HepG2 (cell line): ENCODE results near the gene SLCO3A1. TPM values are rescaled to one million over a fixed set of nuclear protein-coding genes. Genes with fewer than 3 reads are reported as not detected.

Experiments used
- ATAC-seq: fragments of 200-7000 bp; cut with Tn5 transposase; 3 replicates; pipeline ENCODE4 v1.9.1; 2020; ENCODE audit warnings: mild to moderate bottlenecking, moderate library complexity
- BruUV-seq: library from RNA; stranded (reverse); fragments of 400-500 nt; replicated peaks from 2 replicates; lab custom pipeline; 2021; lab: Mats Ljungman, UMichigan
- CTCF ChIA-PET: fragments of 300-600 bp; formaldehyde crosslinking; extraction: SDS; loops from one replicate; lab custom pipeline; 2021; ENCODE audit warnings: low total read pairs, inconsistent platforms, low intra/inter-chr PET ratio; lab: Yijun Ruan, JAX
- POLR2A ChIA-PET: fragments of 350-600 bp; sonication (Branson Sonifier 250); formaldehyde crosslinking; loops from one replicate; lab custom pipeline; 2020; ENCODE audit warnings: antibody characterized with exemption, inconsistent platforms; lab: Yijun Ruan, JAX
- DNase-seq: peaks from one replicate; pipeline ENCODE4 v3.0.0-alpha.2; 2015; ENCODE audit warnings: low spot score
- FAIRE-seq: peaks from 3 replicates; lab custom pipeline; 2011; peaks lifted over from hg19 to GRCh38; lab: Jason Lieb, UNC
- H2AFZ ChIP-seq: one replicate; pipeline ENCODE4 v1.6.1; 2011; ENCODE audit warnings: low read length, inconsistent platforms
- H3K27ac ChIP-seq: fragments of 300-600 bp; 3 replicates; pipeline ENCODE4 v1.8.0; 2011; ENCODE audit warnings: mixed run types, mild to moderate bottlenecking, mixed read lengths, low read length, inconsistent platforms; ENCODE audit not compliant: insufficient read depth; ENCODE audit errors: extremely low read length
- H3K27me3 ChIP-seq, 2 experiments: fragments of 200-600 bp in 1 of 2; 2 replicates in 1 of 2; 3 replicates in 1 of 2; pipeline versions ENCODE4 v1.6.0 to v1.8.0; 2011; ENCODE audit warnings: low read length in 2 of 2, mild to moderate bottlenecking in 2 of 2, moderate library complexity in 2 of 2, inconsistent platforms in 1 of 2; ENCODE audit not compliant: insufficient read depth in 2 of 2, control insufficient read depth in 1 of 2
- H3K36me3 ChIP-seq, 2 experiments: fragments of 200-600 bp in 1 of 2; replicated peaks in 1 of 2; 2 replicates in 1 of 2; 3 replicates in 1 of 2; pipeline versions ENCODE4 v1.5.1 to v1.8.0; 2011; ENCODE audit warnings: low read length in 2 of 2, inconsistent platforms in 1 of 2; ENCODE audit not compliant: insufficient read depth in 2 of 2, control insufficient read depth in 1 of 2
- H3K4me1 ChIP-seq: 2 replicates; pipeline ENCODE4 v1.5.1; 2012; ENCODE audit warnings: low read length, inconsistent platforms; ENCODE audit not compliant: insufficient read depth
- H3K4me2 ChIP-seq: 2 replicates; pipeline ENCODE4 v1.6.0; 2011; ENCODE audit warnings: low read depth, low read length, inconsistent platforms
- H3K4me3 ChIP-seq, 3 experiments: fragments of 200-600 bp in 1 of 3; sonication (generic), shearing (Covaris generic) in 1 of 3; replicated peaks in 1 of 3; 2 replicates each; pipeline ENCODE4 v1.5.1; 2011 to 2016; ENCODE audit warnings: low read length in 3 of 3, inconsistent platforms in 2 of 3, low read depth in 2 of 3, mild to moderate bottlenecking in 2 of 3, control low read depth in 1 of 3, mixed read lengths in 1 of 3; ENCODE audit not compliant: insufficient read depth in 1 of 3
- H3K79me2 ChIP-seq: one replicate; pipeline ENCODE4 v1.6.1; 2011; ENCODE audit warnings: low read length, inconsistent platforms; ENCODE audit not compliant: insufficient read depth
- H3K9ac ChIP-seq: 2 replicates; pipeline ENCODE4 v1.6.0; 2011; ENCODE audit warnings: mild to moderate bottlenecking, low read depth, low read length, inconsistent platforms; ENCODE audit not compliant: insufficient read depth
- H3K9me3 ChIP-seq: 2 replicates; pipeline ENCODE4 v1.5.1; 2012; ENCODE audit warnings: mild to moderate bottlenecking, low read length
- H4K20me1 ChIP-seq: 2 replicates; pipeline ENCODE4 v1.6.0; 2011; ENCODE audit warnings: inconsistent platforms, mild to moderate bottlenecking, low read length, moderate library complexity; ENCODE audit not compliant: insufficient read depth
- FOXK2 ChIP-seq: fragments of 450-650 bp; IDR thresholded peaks from 2 replicates; pipeline ENCODE4 v1.6.1; 2016
- GMEB2 ChIP-seq: IDR thresholded peaks from 2 replicates; pipeline ENCODE4 v1.6.1; 2016; ENCODE audit warnings: missing biosample characterization, missing genetic modification reagents, low read depth
- KLF9 ChIP-seq: IDR thresholded peaks from 2 replicates; pipeline ENCODE4 v1.6.1; 2016; ENCODE audit warnings: low read depth
- MED1 ChIP-seq: sonication (generic); formaldehyde crosslinking; IDR thresholded peaks from 2 replicates; pipeline ENCODE4 v1.4.0; 2020; ENCODE audit warnings: missing genetic modification reagents
- MED8 ChIP-seq: sonication (generic); formaldehyde crosslinking; IDR thresholded peaks from 2 replicates; pipeline ENCODE4 v1.8.1; 2023; ENCODE audit warnings: mild to moderate bottlenecking, missing genetic modification reagents; ENCODE audit not compliant: insufficient replicate concordance
- MEIS2 ChIP-seq: sonication (generic); formaldehyde crosslinking; IDR thresholded peaks from 2 replicates; pipeline ENCODE4 v1.9.0; 2021; ENCODE audit warnings: mild to moderate bottlenecking, missing genetic modification reagents
- PAWR ChIP-seq: sonication (generic); formaldehyde crosslinking; IDR thresholded peaks from 2 replicates; pipeline ENCODE4 v1.4.0; 2020; ENCODE audit warnings: missing genetic modification reagents, mild to moderate bottlenecking, borderline replicate concordance
- SP4 ChIP-seq: sonication (generic); formaldehyde crosslinking; IDR thresholded peaks from 2 replicates; pipeline ENCODE4 v1.8.1; 2023; ENCODE audit warnings: mild to moderate bottlenecking, missing genetic modification reagents
- TAF15 ChIP-seq: fragments of 200-400 bp; formaldehyde crosslinking; IDR thresholded peaks from one replicate; pipeline ENCODE4 v1.6.1; 2018; ENCODE audit warnings: mild to moderate bottlenecking, low read depth, low read length; ENCODE audit not compliant: poor library complexity, severe bottlenecking
- ZNF24 ChIP-seq: fragments of 450-650 bp; IDR thresholded peaks from 2 replicates; pipeline ENCODE4 v1.6.1; 2017; ENCODE audit warnings: antibody characterized with exemption, mild to moderate bottlenecking
- ZNF674 ChIP-seq: sonication (generic); formaldehyde crosslinking; IDR thresholded peaks from 2 replicates; pipeline ENCODE4 v1.5.0; 2020; ENCODE audit warnings: low read depth, mild to moderate bottlenecking, missing genetic modification reagents
- ZNF724P ChIP-seq: sonication (generic); formaldehyde crosslinking; IDR thresholded peaks from 2 replicates; pipeline ENCODE4 v1.8.0; 2022; ENCODE audit warnings: missing genetic modification reagents, borderline replicate concordance
- ZNF749 ChIP-seq: sonication (generic); formaldehyde crosslinking; IDR thresholded peaks from 2 replicates; pipeline ENCODE4 v1.8.0; 2022; ENCODE audit warnings: mild to moderate bottlenecking, missing genetic modification reagents, moderate library complexity, borderline replicate concordance
- whole genome bisulfite sequencing: methylation state at CpG from one replicate; pipeline ENCODE4 v1.1.6; 2017; ENCODE audit warnings: low lambda C conversion rate; 5-methylcytosine and 5-hydroxymethylcytosine counted together
- in situ Hi-C: cut with HindIII; loops from 2 replicates; pipeline ENCODE4 v1.10.0; 2017; ENCODE audit warnings: low pct_unique_long_range_greater_than_20kb; ENCODE audit not compliant: extremely low pct_ligation_motif_present
- intact Hi-C: fragments of 100-400 bp; cut with micrococcal nuclease; formaldehyde crosslinking; loops from one replicate; pipeline ENCODE4 v1.10.0; 2022; ENCODE audit not compliant: unreplicated experiment
- polyA plus RNA-seq, 8 experiments: library from polyadenylated mRNA; depleted of rRNA in 3 of 8; stranded (reverse) in 7 of 8; unstranded in 1 of 8; fragments of >200 nt; fragmentation: Illumina TruSeq in 4 of 8; extraction: Trizol in 4 of 8; gene quantifications; 2 replicates each; pipeline versions ENCODE4 v1.2.1 to v1.2.3, GENCODE V29; 2011 to 2016; ENCODE audit warnings: low read depth in 4 of 8, missing spikeins in 1 of 8, mixed read lengths in 1 of 8; ENCODE audit not compliant: insufficient read depth in 1 of 8
- total RNA-seq, 5 experiments: library from RNA; depleted of rRNA; stranded (reverse); fragments of >200 nt; fragmentation: Illumina TruSeq; extraction: Trizol; gene quantifications; 2 replicates each; pipeline ENCODE4 v1.2.3, GENCODE V29; 2016; ENCODE audit warnings: low read depth in 1 of 5
- TF ChIP-seq, protein P1 (sequence below): sonication (generic); formaldehyde crosslinking; IDR thresholded peaks from 2 replicates; pipeline ENCODE4 v1.4.0; 2020; ENCODE audit warnings: mild to moderate bottlenecking, low read depth, missing genetic modification reagents
- TF ChIP-seq, protein P2 (sequence below): sonication (generic); formaldehyde crosslinking; IDR thresholded peaks from 2 replicates; pipeline ENCODE4 v1.8.0; 2022; ENCODE audit warnings: mild to moderate bottlenecking, missing genetic modification reagents

Gene SLCO3A1
- total and polyA plus RNA-seq, 2 of the 13 experiments (the other 11 are each of a cell fraction or from before 2014, with no cell fraction given), result 0.02 TPM; not detected in 1

- TF ChIP-seq ZNF724P (CRISPR knock-in tag), result no peak
- TF ChIP-seq, protein P1, sequence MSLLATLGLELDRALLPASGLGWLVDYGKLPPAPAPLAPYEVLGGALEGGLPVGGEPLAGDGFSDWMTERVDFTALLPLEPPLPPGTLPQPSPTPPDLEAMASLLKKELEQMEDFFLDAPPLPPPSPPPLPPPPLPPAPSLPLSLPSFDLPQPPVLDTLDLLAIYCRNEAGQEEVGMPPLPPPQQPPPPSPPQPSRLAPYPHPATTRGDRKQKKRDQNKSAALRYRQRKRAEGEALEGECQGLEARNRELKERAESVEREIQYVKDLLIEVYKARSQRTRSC (CRISPR knock-in tag), result no peak
Measured at GRCh38 chr15:92122259-92122658, 268.8 kb downstream of the SLCO3A1 start (continued).

DNA sequence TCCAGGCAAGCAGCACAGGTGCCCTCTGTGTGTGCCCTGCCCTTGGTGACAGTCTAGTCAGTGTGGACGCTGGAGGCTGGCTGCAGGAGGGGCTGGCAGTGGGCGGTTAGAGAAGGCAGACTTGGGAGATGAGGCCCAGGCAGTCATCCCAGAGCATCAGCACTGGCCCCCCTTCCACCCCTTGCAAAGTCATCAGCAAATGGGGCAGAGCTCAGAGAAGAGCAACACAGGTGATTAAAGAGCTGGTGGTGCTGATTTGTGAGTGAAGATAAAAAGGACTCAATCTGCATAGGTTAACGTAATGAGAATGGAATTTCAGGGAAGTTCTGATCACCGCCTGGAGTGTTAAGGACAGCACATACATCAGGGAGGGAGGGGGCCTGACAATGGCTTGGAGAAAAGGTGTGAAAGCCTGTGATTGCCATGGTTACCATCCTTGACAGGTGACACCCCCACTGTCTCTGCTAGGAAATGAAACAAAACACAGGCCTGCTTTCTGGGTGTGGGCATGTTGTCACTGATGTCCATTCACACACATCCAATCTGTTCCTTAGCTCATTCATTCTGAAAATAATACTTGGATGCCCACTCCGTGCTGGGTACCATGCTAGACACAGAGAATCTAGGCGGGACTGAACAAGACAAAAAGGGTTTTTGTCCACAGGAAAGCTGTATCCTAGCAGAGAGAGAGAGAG is 270.6 kb downstream of the SLCO3A1 start:
- BruUV-seq, result no TSS peak
- in situ Hi-C loops, result no loop called here
- ATAC-seq (no peak), DNase-seq (no peak), FAIRE-seq (no peak)
- ChIA-PET CTCF (no interaction called here), POLR2A (no interaction called here)
- TF ChIP-seq MEIS2 (CRISPR knock-in tag), result no peak
- TF ChIP-seq TAF15, result no peak
- TF ChIP-seq MED1 (CRISPR knock-in tag), result no peak
- no peak for TF ChIP-seq ZNF24
- no peak for TF ChIP-seq SP4 (CRISPR knock-in tag)
- no peak for TF ChIP-seq MED8 (CRISPR knock-in tag)
- no peak for TF ChIP-seq KLF9 (CRISPR knock-in tag)
- TF ChIP-seq PAWR (CRISPR knock-in tag), result no peak
- TF ChIP-seq GMEB2 (CRISPR knock-in tag), result no peak
- no peak for TF ChIP-seq ZNF749 (CRISPR knock-in tag)
- TF ChIP-seq, protein P2, sequence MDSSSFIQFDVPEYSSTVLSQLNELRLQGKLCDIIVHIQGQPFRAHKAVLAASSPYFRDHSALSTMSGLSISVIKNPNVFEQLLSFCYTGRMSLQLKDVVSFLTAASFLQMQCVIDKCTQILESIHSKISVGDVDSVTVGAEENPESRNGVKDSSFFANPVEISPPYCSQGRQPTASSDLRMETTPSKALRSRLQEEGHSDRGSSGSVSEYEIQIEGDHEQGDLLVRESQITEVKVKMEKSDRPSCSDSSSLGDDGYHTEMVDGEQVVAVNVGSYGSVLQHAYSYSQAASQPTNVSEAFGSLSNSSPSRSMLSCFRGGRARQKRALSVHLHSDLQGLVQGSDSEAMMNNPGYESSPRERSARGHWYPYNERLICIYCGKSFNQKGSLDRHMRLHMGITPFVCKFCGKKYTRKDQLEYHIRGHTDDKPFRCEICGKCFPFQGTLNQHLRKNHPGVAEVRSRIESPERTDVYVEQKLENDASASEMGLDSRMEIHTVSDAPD (CRISPR knock-in tag), result no peak
- TF ChIP-seq FOXK2, result no peak
- TF ChIP-seq ZNF674, result no peak
- no peak overlapping the region for H3K4me2 ChIP-seq
- no peaks in the 10 kb centered on the region for H3K4me1 ChIP-seq
- no peaks in the 10 kb centered on the region for H4K20me1 ChIP-seq
- no peak overlapping the region for H3K9ac ChIP-seq
- no peak overlapping the region for H2AFZ ChIP-seq
- H3K27me3 ChIP-seq, result peaks cover 0 to 13% of the 10 kb centered on the region in 2 experiments; a peak in 1 of 5 replicates
- WGBS, result 7% methylated on average over 4 of the region's 6 CpGs
- no peak overlapping the region for H3K4me3 ChIP-seq
- no peaks in the 10 kb centered on the region for H3K36me3 ChIP-seq
- H3K79me2 ChIP-seq, result no peaks in the 10 kb centered on the region
- H3K27ac ChIP-seq, result no peak overlapping the region
- no peaks in the 10 kb centered on the region for H3K9me3 ChIP-seq
- intact Hi-C loops, result no loop called here
